Fibroblast of peridontal ligament (primary cell): ENCODE data around the gene LAMB2.

ENCODE experiments used
- DNase-seq: peaks from one replicate; pipeline ENCODE4 v3.0.0-alpha.2; 2010; ENCODE audit errors: extremely low read depth

The LAMB2 gene

GRCh38 chr3:49076116-49076515 lies 56.7 kb downstream of the LAMB2 start:
- DNase-seq, result no peak
